GM12878 (cell line): Measurements from ENCODE around the gene CACNA2D1. TPM values are rescaled to one million over a fixed set of nuclear protein-coding genes. Genes with fewer than 3 reads are reported as not detected.

Source experiments
- ATAC-seq: fragments of 200-7000 bp; cut with Tn5 transposase; 3 replicates; pipeline ENCODE4 v1.9.1; 2020; ENCODE audit warnings: mild to moderate bottlenecking, moderate library complexity
- BruUV-seq: library from RNA; stranded (reverse); fragments of 400-500 nt; replicated peaks from 2 replicates; lab custom pipeline; 2021; lab: Mats Ljungman, UMichigan
- CTCF ChIA-PET: fragments of 300-600 bp; sonication (Branson Sonifier 250); formaldehyde crosslinking; extraction: SDS; loops from one replicate; lab custom pipeline; 2021; ENCODE audit warnings: inconsistent platforms; lab: Yijun Ruan, JAX
- POLR2A ChIA-PET: fragments of 350-600 bp; formaldehyde crosslinking; extraction: SDS; loops from one replicate; lab custom pipeline; 2021; ENCODE audit warnings: inconsistent platforms; lab: Charles Lee
- RAD21 ChIA-PET: fragments of 300-600 bp; sonication (Branson Sonifier 250); formaldehyde crosslinking; loops from one replicate; lab custom pipeline; 2023; ENCODE audit warnings: antibody characterized with exemption; ENCODE audit not compliant: unreplicated experiment; lab: Charles Lee
- SMC1A ChIA-PET: fragments of 300-600 bp; sonication (Branson Sonifier 250); formaldehyde crosslinking; loops from one replicate; lab custom pipeline; 2023; ENCODE audit not compliant: unreplicated experiment, uncharacterized antibody; lab: Charles Lee
- DNase-seq: peaks from one replicate; pipeline ENCODE4 v3.0.0-alpha.2; 2011; ENCODE audit warnings: low read depth, low spot score
- FAIRE-seq: peaks from 3 replicates; lab custom pipeline; 2011; peaks lifted over from hg19 to GRCh38; lab: Jason Lieb, UNC
- H2AFZ ChIP-seq: 2 replicates; pipeline ENCODE4 v1.6.0; 2011; ENCODE audit warnings: low read depth, low read length, control low read depth; ENCODE audit not compliant: control insufficient read depth
- H3K27ac ChIP-seq: 2 replicates; pipeline ENCODE4 v1.5.1; 2011; ENCODE audit warnings: control low read depth; ENCODE audit not compliant: control insufficient read depth, insufficient read depth
- H3K27me3 ChIP-seq, 2 experiments: replicated peaks in 1 of 2; 2 replicates each; pipeline versions ENCODE4 v1.6.0 to v1.6.1; 2011; ENCODE audit warnings: low read length in 1 of 2; ENCODE audit not compliant: control insufficient read depth in 2 of 2, insufficient read depth in 2 of 2
- H3K36me3 ChIP-seq, 2 experiments: 2 replicates each; pipeline ENCODE4 v1.5.1; 2011; ENCODE audit warnings: low read length in 1 of 2; ENCODE audit not compliant: control insufficient read depth in 2 of 2, insufficient read depth in 2 of 2
- H3K4me1 ChIP-seq: 2 replicates; pipeline ENCODE4 v1.6.1; 2011; ENCODE audit warnings: mild to moderate bottlenecking, low read length, moderate library complexity, mixed read lengths; ENCODE audit not compliant: control insufficient read depth, insufficient read depth
- H3K4me2 ChIP-seq: 2 replicates; pipeline ENCODE4 v1.6.0; 2011; ENCODE audit warnings: control low read depth; ENCODE audit not compliant: control insufficient read depth, insufficient read depth
- H3K4me3 ChIP-seq: fragments of 200-600 bp; sonication (generic); 2 replicates; pipeline ENCODE4 v1.5.1; 2016
- H3K79me2 ChIP-seq: 2 replicates; pipeline ENCODE4 v1.6.0; 2011; ENCODE audit warnings: low read length; ENCODE audit not compliant: control insufficient read depth, insufficient read depth
- H3K9ac ChIP-seq: 2 replicates; pipeline ENCODE4 v1.8.0; 2011; ENCODE audit warnings: low read length, control low read depth, mixed read lengths; ENCODE audit not compliant: control insufficient read depth, insufficient read depth
- H3K9me3 ChIP-seq: replicated peaks from 3 replicates; pipeline ENCODE4 v1.5.1; 2011; ENCODE audit warnings: mild to moderate bottlenecking, low read length; ENCODE audit not compliant: control insufficient read depth, insufficient read depth
- H4K20me1 ChIP-seq: 2 replicates; pipeline ENCODE4 v1.6.0; 2011; ENCODE audit not compliant: control insufficient read depth, insufficient read depth
- ASH2L ChIP-seq: fragments of 300-600, 200-600 bp; sonication (generic); IDR thresholded peaks from 2 replicates; pipeline ENCODE4 v1.6.1; 2017; ENCODE audit warnings: low read depth, mild to moderate bottlenecking, borderline replicate concordance
- ATF7 ChIP-seq: fragments of 450-650 bp; IDR thresholded peaks from 2 replicates; pipeline ENCODE4 v1.6.1; 2016; ENCODE audit warnings: low read depth, mild to moderate bottlenecking
- GABPA ChIP-seq: IDR thresholded peaks from 2 replicates; pipeline ENCODE4 v1.6.1; 2014; ENCODE audit warnings: antibody characterized with exemption, low read depth, mild to moderate bottlenecking, inconsistent platforms
- HDAC6 ChIP-seq: fragments of 200-600 bp; sonication (generic); IDR thresholded peaks from one replicate; pipeline ENCODE4 v1.8.0; 2017; ENCODE audit warnings: antibody characterized with exemption; ENCODE audit not compliant: unreplicated experiment
- HSF1 ChIP-seq: fragments of 150-350 bp; IDR thresholded peaks from 2 replicates; pipeline ENCODE4 v1.6.1; 2014; ENCODE audit warnings: mild to moderate bottlenecking, low read depth, low read length
- IRF5 ChIP-seq: fragments of 450-650 bp; IDR thresholded peaks from 2 replicates; pipeline ENCODE4 v1.6.1; 2017; ENCODE audit warnings: borderline replicate concordance
- KLF5 ChIP-seq: fragments of 450-650 bp; IDR thresholded peaks from 2 replicates; pipeline ENCODE4 v1.6.1; 2014; ENCODE audit warnings: mild to moderate bottlenecking; ENCODE audit not compliant: partially characterized antibody
- NFXL1 ChIP-seq: fragments of 450-650 bp; IDR thresholded peaks from 2 replicates; pipeline ENCODE4 v1.6.1; 2017; ENCODE audit warnings: antibody characterized with exemption, mild to moderate bottlenecking, borderline replicate concordance
- PRDM15 ChIP-seq: fragments of 450-650 bp; formaldehyde crosslinking; IDR thresholded peaks from 2 replicates; pipeline ENCODE4 v1.4.0; 2020; ENCODE audit warnings: mild to moderate bottlenecking, moderate library complexity
- RAD21 ChIP-seq: IDR thresholded peaks from 2 replicates; pipeline ENCODE4 v1.6.1; 2011; ENCODE audit warnings: mild to moderate bottlenecking, low read depth, low read length, moderate library complexity; ENCODE audit not compliant: insufficient read depth
- SMAD5 ChIP-seq: IDR thresholded peaks from 2 replicates; pipeline ENCODE4 v1.6.1; 2016; ENCODE audit warnings: antibody characterized with exemption, low read depth
- ZBTB4 ChIP-seq: fragments of 450-650 bp; formaldehyde crosslinking; IDR thresholded peaks from 2 replicates; pipeline ENCODE4 v1.4.0; 2022; ENCODE audit warnings: mild to moderate bottlenecking, moderate library complexity
- ZNF207 ChIP-seq: fragments of 450-650 bp; IDR thresholded peaks from 2 replicates; pipeline ENCODE4 v1.6.1; 2014; ENCODE audit warnings: antibody characterized with exemption, mild to moderate bottlenecking, borderline replicate concordance
- WGBS: methylation state at CpG from one replicate; pipeline ENCODE4 v1.1.6; 2016; ENCODE audit warnings: low lambda C conversion rate; ENCODE audit not compliant: insufficient replicate concordance, insufficient coverage; ENCODE audit errors: missing lambda C conversion rate; 5-methylcytosine and 5-hydroxymethylcytosine counted together
- in situ Hi-C: fragments of 300-500 bp; cut with MboI; formaldehyde crosslinking; loops from 9 replicates; pipeline ENCODE4 v1.14.3; 2018; ENCODE audit warnings: mixed read lengths
- intact Hi-C: fragments of 100-400 bp; cut with micrococcal nuclease; formaldehyde crosslinking; loops from one replicate; pipeline ENCODE4 v1.14.2; 2022; ENCODE audit not compliant: unreplicated experiment
- polyA plus RNA-seq, 11 experiments: library from polyadenylated mRNA; depleted of rRNA in 4 of 11; unstranded in 6 of 11; stranded (reverse) in 5 of 11; fragments of >200 nt; fragmentation: Nextera tagmentation in 4 of 11; fragmentation: Illumina TruSeq in 1 of 11; extraction: Ambion mirVana in 4 of 11; extraction: Trizol in 1 of 11; gene quantifications; 1 replicate in 1 of 11; 2 replicates in 10 of 11; pipeline versions ENCODE4 v1.2.1 to v1.2.3, GENCODE V29; 2011 to 2016; ENCODE audit warnings: inconsistent platforms in 2 of 11, missing spikeins in 2 of 11, low read depth in 1 of 11
- total RNA-seq, 4 experiments: library from RNA; depleted of rRNA in 3 of 4; stranded (reverse); fragments of >200 nt in 3 of 4; fragmentation: Illumina TruSeq in 1 of 4; extraction: Trizol in 1 of 4; gene quantifications; 2 replicates each; pipeline versions ENCODE4 v1.2.1 to v1.2.3, GENCODE V29; 2013 to 2021

CACNA2D1 gene
- total and polyA plus RNA-seq, 10 of the 15 experiments (the other 5 are each of a cell fraction or from before 2014, with no cell fraction given) = 0.14 to 14.8 (median 0.97) TPM

- TF ChIP-seq HSF1 = no peak
- TF ChIP-seq GABPA = no peak
- no peak for TF ChIP-seq ATF7
- TF ChIP-seq ZNF207 = no peak
- no peak for TF ChIP-seq RAD21
- TF ChIP-seq, all 136 proteins: peak for 0
These were observed 321.3 kb downstream of the CACNA2D1 start (continued) for GRCh38 chr7:82122275-82122674.

- H4K20me1 ChIP-seq = no peaks in the 10 kb centered on the region
- POLR2A ChIA-PET = interaction anchor here (1.0 to 1.2 kb wide), 2 partner anchors 47 to 80 kb away, joined by 3 to 8 read pairs; no protein-coding TSS in a partner anchor
- intact Hi-C loops (no loop called here), in situ Hi-C loops (no loop called here)
- no peak overlapping the region for H2AFZ ChIP-seq
- H3K9ac ChIP-seq = no peak overlapping the region
- ATAC-seq (peak; percentile 54), FAIRE-seq (no peak), DNase-seq (no peak)
- no peaks in the 10 kb centered on the region for H3K9me3 ChIP-seq
- WGBS = 4% methylated on average over 5 of the region's 6 CpGs
- H3K4me3 ChIP-seq = no peak overlapping the region
- H3K79me2 ChIP-seq = no peaks in the 10 kb centered on the region
- no peaks in the 10 kb centered on the region for H3K4me1 ChIP-seq
- SMC1A ChIA-PET = interaction anchor here (0.5 to 5.2 kb wide), 15 partner anchors 9 to 501 kb away, joined by 3 to 28 read pairs (median 4); no protein-coding TSS in a partner anchor
- H3K4me2 ChIP-seq = no peak overlapping the region
- CTCF ChIA-PET = interaction anchor here (0.8 to 3.9 kb wide), 8 partner anchors 16 to 458 kb away, joined by 3 to 38 read pairs (median 4); no protein-coding TSS in a partner anchor
- H3K27ac ChIP-seq = no peak overlapping the region
- no TSS peak for BruUV-seq
- RAD21 ChIA-PET = interaction anchor here (0.7 to 2.7 kb wide), 7 partner anchors 21 to 458 kb away, joined by 3 to 13 read pairs (median 3); no protein-coding TSS in a partner anchor
- no peaks in the 10 kb centered on the region for H3K27me3 ChIP-seq
- H3K36me3 ChIP-seq = no peaks in the 10 kb centered on the region
- no peak for TF ChIP-seq HDAC6
- TF ChIP-seq IRF5 = no peak
- no peak for TF ChIP-seq ASH2L
- TF ChIP-seq PRDM15 = no peak
- TF ChIP-seq KLF5 = no peak
- TF ChIP-seq SMAD5 = no peak
- no peak for TF ChIP-seq GABPA
- no peak for TF ChIP-seq ZBTB4 (CRISPR knock-in tag)
- no peak for TF ChIP-seq NFXL1
These were observed 329.3 kb downstream of the CACNA2D1 start for GRCh38 chr7:82114237-82114636.
